GM19328 (cell line): ENCODE data around the gene ZNF614.
A peak's percentile ranks its signal among the peaks of the same experiment; 100 is the strongest.
"Not testable (repeated sequence)": the region's sequence is repeated elsewhere in the genome, so short reads cannot be mapped to it uniquely, and the experiment has no call there.

Experiments used
- ATAC-seq: cut with Tn5 transposase; IDR thresholded peaks from one replicate; pipeline ENCODE4 v1.9.1; 2021; ENCODE audit warnings: mild to moderate bottlenecking, moderate library complexity; ENCODE audit not compliant: unreplicated experiment

Gene ZNF614

GRCh38 chr19:52028027-52028779 is at the start of gene ZNF614:
Gene ZNF614, minus strand, starts transcription at chr19:52028379. Its CDS starts 2,634 bp downstream, at chr19:52025745.
- peak; percentile 87 for ATAC-seq

GRCh38 chr19:52070496-52070895 is 42.3 kb upstream of the ZNF614 start:
- ATAC-seq = no peak

GRCh38 chr19:52069653-52070052 is 41.5 kb upstream of the ZNF614 start:
- no peak for ATAC-seq

- no peak for ATAC-seq
Observed at GRCh38 chr19:52066258-52066863, 38.2 kb upstream of the ZNF614 start.

- no peak for ATAC-seq
Observed at GRCh38 chr19:52065399-52065798, 37.2 kb upstream of the ZNF614 start.

- not testable (repeated sequence) for ATAC-seq
Observed at GRCh38 chr19:52056480-52056879, 28.3 kb upstream of the ZNF614 start.

- not testable (repeated sequence) for ATAC-seq
Observed at GRCh38 chr19:52051736-52052135, 23.6 kb upstream of the ZNF614 start.

- peak; percentile 65 for ATAC-seq
Observed at GRCh38 chr19:52048555-52049501, 20.6 kb upstream of the ZNF614 start, which contains the start of gene ZNF432. Gene ZNF432, minus strand, starts transcription at chr19:52048838. Its CDS starts 1,970 bp downstream, at chr19:52046868.

GRCh38 chr19:52039169-52039568 is 11.0 kb upstream of the ZNF614 start:
- no peak for ATAC-seq

GRCh38 chr19:52034051-52034728 is 6.0 kb upstream of the ZNF614 start:
- no peak for ATAC-seq

GRCh38 chr19:52028780-52029123 is 573 bp upstream of the ZNF614 start:
- ATAC-seq = no peak

- ATAC-seq = not testable (repeated sequence)
Observed at GRCh38 chr19:52026255-52026990, 1.8 kb downstream of the ZNF614 start.

- ATAC-seq = not testable (repeated sequence)
Observed at GRCh38 chr19:52024478-52024877, 3.7 kb downstream of the ZNF614 start.

GRCh38 chr19:52022193-52022592 is 6.0 kb downstream of the ZNF614 start:
- ATAC-seq = no peak

- no peak for ATAC-seq
Observed at GRCh38 chr19:52020506-52020905, 7.7 kb downstream of the ZNF614 start.

GRCh38 chr19:52010674-52011073 is 17.5 kb downstream of the ZNF614 start:
- no peak for ATAC-seq

- no peak for ATAC-seq
Observed at GRCh38 chr19:52007806-52008557, 20.2 kb downstream of the ZNF614 start, which contains the start of gene ZNF615. Gene ZNF615, minus strand, starts transcription at chr19:52008211. Its CDS starts 4,500 bp downstream, at chr19:52003711.

GRCh38 chr19:52007451-52007805 is 20.8 kb downstream of the ZNF614 start:
- ATAC-seq = no peak

GRCh38 chr19:51994048-51994644 is 34.0 kb downstream of the ZNF614 start:
- no peak for ATAC-seq
